Cardiac fibroblast (primary cell): ENCODE data around the gene SPAG4.

Experiments
- DNase-seq, 2 donors: peaks; one replicate each; pipeline versions ENCODE4 v3.0.0 to v3.0.0-alpha.2; 2010; ENCODE audit warnings: low read depth in 2 of 2
- H3K4me3 ChIP-seq, 2 donors: replicated peaks in 1 of 2; 1 replicate in 1 of 2; 2 replicates in 1 of 2; pipeline ENCODE4 v1.5.1; 2011; ENCODE audit warnings: low read depth in 2 of 2, low read length in 2 of 2, mild to moderate bottlenecking in 2 of 2, moderate library complexity in 1 of 2
- CTCF ChIP-seq: IDR thresholded peaks from one replicate; pipeline ENCODE4 v1.5.1; 2011; ENCODE audit warnings: low read depth, mild to moderate bottlenecking, low read length, inconsistent platforms

Gene SPAG4

GRCh38 chr20:35621560-35621946 lies 5.9 kb downstream of the SPAG4 start:
- TF ChIP-seq CTCF, result no peak
- no peak overlapping the region for H3K4me3 ChIP-seq

DNA sequence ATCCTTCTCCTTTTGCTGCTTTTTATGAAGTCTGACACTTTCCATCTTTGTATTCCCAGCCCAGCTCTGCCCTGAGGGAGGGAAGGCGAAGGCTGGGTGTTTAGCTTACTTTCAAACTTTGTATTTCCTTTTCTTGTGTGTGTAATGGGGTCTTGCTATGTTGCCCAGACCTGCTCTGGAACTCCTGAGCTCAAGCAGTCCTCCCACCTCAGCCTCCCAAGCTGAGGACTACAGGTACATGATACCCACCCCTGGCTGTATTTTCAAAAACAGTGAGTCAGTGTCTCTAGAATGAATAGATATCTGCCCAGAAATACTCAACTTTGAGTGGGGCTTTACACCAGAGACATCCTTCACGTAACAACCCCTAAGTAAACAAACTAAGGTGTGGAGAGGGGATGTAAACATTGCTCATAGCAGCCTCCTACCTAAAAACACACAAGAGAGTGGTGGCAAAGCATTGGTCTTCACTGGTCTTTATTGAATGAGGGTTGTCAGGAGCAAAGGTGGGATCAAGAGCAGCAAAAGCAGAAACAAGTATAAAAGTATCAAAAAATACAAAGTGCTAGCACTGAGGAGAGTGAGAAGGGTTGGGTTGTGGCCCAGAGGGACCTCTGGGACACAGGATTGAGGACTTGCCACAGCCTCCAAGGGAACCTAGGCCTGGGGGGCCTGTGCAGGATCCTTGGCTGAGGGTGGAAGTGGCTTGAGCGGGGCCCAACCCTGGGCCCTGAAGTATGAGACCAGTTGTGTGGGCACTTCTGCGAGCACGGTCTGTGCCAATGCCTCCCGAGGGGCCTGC lies 10.2 kb downstream of the SPAG4 start:
- TF ChIP-seq CTCF, result no peak
- no peak overlapping the region for H3K4me3 ChIP-seq
- DNase-seq, result no peak

More at GRCh38 chr20:35621560-35621946, 5.9 kb downstream of the SPAG4 start:
- no peak for DNase-seq

DNA sequence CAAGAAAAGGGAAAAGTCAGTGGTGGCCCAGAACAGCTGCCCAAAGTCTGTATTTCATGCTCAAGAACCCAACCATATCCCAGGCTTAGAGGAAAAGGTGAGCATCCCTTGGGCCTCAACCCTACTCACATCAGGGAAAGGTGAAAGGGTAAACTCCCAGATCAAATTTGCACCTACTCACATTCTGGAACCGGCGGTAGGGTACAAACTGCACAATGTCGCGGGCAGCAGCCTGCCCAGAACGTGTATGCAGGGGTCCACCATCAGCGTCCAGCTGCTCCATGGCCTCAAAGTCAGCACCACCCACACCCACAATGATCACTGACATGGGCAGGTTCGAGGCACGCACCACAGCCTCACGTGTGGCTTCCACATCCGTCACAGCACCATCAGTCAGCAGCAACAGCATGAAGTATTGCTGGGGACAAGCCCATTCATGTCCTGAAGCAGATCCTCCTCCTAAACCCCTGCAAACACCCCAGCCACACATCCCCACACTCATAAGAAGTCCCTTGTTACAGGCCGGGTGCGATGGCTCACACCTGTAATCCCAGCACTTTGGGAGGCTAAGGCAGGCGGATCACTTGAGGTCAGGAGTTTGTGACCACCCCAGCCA lies 10.9 kb downstream of the SPAG4 start:
- no peak overlapping the region for H3K4me3 ChIP-seq
- DNase-seq, result no peak
- TF ChIP-seq CTCF, result no peak

DNA sequence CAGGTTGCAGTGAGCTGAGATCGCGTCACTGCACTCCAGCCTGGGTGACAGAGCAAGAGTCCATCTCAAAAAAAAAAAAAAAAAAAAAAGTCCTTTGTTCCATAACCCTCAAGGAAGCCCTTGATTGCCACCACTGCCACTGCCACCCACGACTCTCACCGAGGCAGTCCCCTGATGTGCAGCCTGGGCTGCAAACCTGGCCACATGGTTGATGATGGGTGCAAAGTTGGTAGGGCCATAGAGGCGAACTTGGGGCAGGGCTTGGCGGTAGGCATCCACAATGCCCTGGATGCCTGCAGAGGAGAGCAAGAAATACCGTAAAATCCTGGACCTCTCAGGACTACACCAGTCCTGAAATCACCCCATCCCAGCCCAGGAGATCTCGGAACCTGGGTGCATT lies 11.5 kb downstream of the SPAG4 start:
- TF ChIP-seq CTCF, result no peak
- no peak overlapping the region for H3K4me3 ChIP-seq

GRCh38 chr20:35629427-35630145 lies 14.0 kb downstream of the SPAG4 start:
- DNase-seq, result no peak

More for the DNA sequence above, 11.5 kb downstream of the SPAG4 start:
- DNase-seq, result no peak

DNA sequence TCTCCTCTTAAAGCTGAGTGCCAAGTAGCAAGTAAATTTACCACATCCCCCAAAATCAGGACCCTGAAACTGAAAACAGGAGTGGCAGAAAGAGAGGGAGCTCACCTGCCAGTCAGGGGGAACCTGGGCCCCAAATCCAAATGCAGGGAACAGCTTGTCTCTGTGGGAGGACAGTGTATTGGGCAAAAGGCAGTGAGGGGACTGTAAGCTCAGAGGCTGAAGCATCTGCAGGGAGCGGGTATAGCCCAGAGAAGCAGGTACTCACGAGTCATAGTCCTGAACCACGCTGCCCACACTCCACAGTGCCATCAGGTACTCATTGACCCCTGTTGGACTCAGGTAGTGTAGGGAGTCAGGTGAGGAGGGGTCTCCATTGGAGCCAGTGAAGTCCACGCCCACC lies 15.0 kb downstream of the SPAG4 start:
- TF ChIP-seq CTCF, result no peak
- DNase-seq, result no peak
- H3K4me3 ChIP-seq, result no peak overlapping the region

More at GRCh38 chr20:35629427-35630145, 14.0 kb downstream of the SPAG4 start:
- no peak overlapping the region for H3K4me3 ChIP-seq
- TF ChIP-seq CTCF, result no peak
